ENCODE measurements around the gene BRMS1L. TPM values are rescaled to one million over a fixed set of nuclear protein-coding genes. Genes with fewer than 3 reads are reported as not detected.

BRMS1L gene
- polyA plus RNA-seq, 1 donor from 2014 or later: 30.8 TPM

- TF ChIP-seq EP300 (conservative IDR thresholded peaks at IDR 0.05; ENCODE audit: poor library complexity, severe bottlenecking): no peak
- no peak for TF ChIP-seq TAF1 (IDR thresholded peaks at IDR 0.05; ENCODE audit: low read depth)
- no peak for TF ChIP-seq MXI1 (conservative IDR thresholded peaks at IDR 0.05; ENCODE audit: poor library complexity, severe bottlenecking)
- TF ChIP-seq POLR2AphosphoS5 (IDR thresholded peaks at IDR 0.05): no peak
Observed at GRCh38 chr14:35867280-35867629, 41.1 kb downstream of the BRMS1L start (continued).

GRCh38 chr14:35875296-35875695, 49.2 kb downstream of the BRMS1L start:
- no peak overlapping the region for H2AFZ ChIP-seq (ENCODE audit: low read depth, low read length)
- H3K27ac ChIP-seq (ENCODE audit: low read length): no peak overlapping the region
- H4K20me1 ChIP-seq (ENCODE audit: insufficient read depth): no peaks in the 10 kb centered on the region
- no peak overlapping the region for H3K4me3 ChIP-seq (ENCODE audit: low read length)
- H3F3A ChIP-seq (ENCODE audit: insufficient read depth, low read length, poor library complexity, severe bottlenecking): no peaks in the 10 kb centered on the region
- H3K4me2 ChIP-seq (ENCODE audit: low read length): no peak overlapping the region
- no peaks in the 10 kb centered on the region for H3K79me2 ChIP-seq (replicated peaks; ENCODE audit: insufficient read depth, low read length)
- no peaks in the 10 kb centered on the region for H3K9me2 ChIP-seq (ENCODE audit: insufficient read depth, low read length)
- no peak overlapping the region for H3K9ac ChIP-seq (ENCODE audit: low read length)
- no peaks in the 10 kb centered on the region for H3K9me3 ChIP-seq (ENCODE audit: low read length)
- no peaks in the 10 kb centered on the region for H3K27me3 ChIP-seq (ENCODE audit: insufficient read depth, low read depth, low read length)
- TF ChIP-seq TAF1 (IDR thresholded peaks at IDR 0.05; ENCODE audit: low read depth) (no peak), MXI1 (conservative IDR thresholded peaks at IDR 0.05; ENCODE audit: poor library complexity, severe bottlenecking) (no peak), REST (IDR thresholded peaks at IDR 0.05; ENCODE audit: borderline replicate concordance) (no peak), EZH2 (IDR thresholded peaks at IDR 0.05; ENCODE audit: borderline replicate concordance, insufficient read depth, low read length, poor library complexity, severe bottlenecking) (no peak), EP300 (conservative IDR thresholded peaks at IDR 0.05; ENCODE audit: poor library complexity, severe bottlenecking) (no peak), RAD21 (conservative IDR thresholded peaks at IDR 0.05) (no peak), POLR2AphosphoS5 (IDR thresholded peaks at IDR 0.05) (no peak), CTCF (IDR thresholded peaks at IDR 0.05; ENCODE audit: poor library complexity, severe bottlenecking) (no peak), SMC3 (conservative IDR thresholded peaks at IDR 0.05; ENCODE audit: poor library complexity) (no peak)
- no peaks in the 10 kb centered on the region for H3K36me3 ChIP-seq (ENCODE audit: insufficient read depth, low read length)

GRCh38 chr14:35877276-35877675, 51.1 kb downstream of the BRMS1L start:
- no peak overlapping the region for H3K4me2 ChIP-seq (ENCODE audit: low read length)
- H3K4me3 ChIP-seq (ENCODE audit: low read length): no peak overlapping the region
- H3K79me2 ChIP-seq (replicated peaks; ENCODE audit: insufficient read depth, low read length): no peaks in the 10 kb centered on the region
- no peak overlapping the region for H3K9ac ChIP-seq (ENCODE audit: low read length)
- TF ChIP-seq EZH2 (IDR thresholded peaks at IDR 0.05; ENCODE audit: borderline replicate concordance, insufficient read depth, low read length, poor library complexity, severe bottlenecking) (no peak), POLR2AphosphoS5 (IDR thresholded peaks at IDR 0.05) (no peak), SMC3 (conservative IDR thresholded peaks at IDR 0.05; ENCODE audit: poor library complexity) (no peak), CTCF (IDR thresholded peaks at IDR 0.05; ENCODE audit: poor library complexity, severe bottlenecking) (no peak), TAF1 (IDR thresholded peaks at IDR 0.05; ENCODE audit: low read depth) (no peak), EP300 (conservative IDR thresholded peaks at IDR 0.05; ENCODE audit: poor library complexity, severe bottlenecking) (no peak)
- H2AFZ ChIP-seq (ENCODE audit: low read depth, low read length): no peak overlapping the region
- H3F3A ChIP-seq (ENCODE audit: insufficient read depth, low read length, poor library complexity, severe bottlenecking): no peaks in the 10 kb centered on the region
- H4K20me1 ChIP-seq (ENCODE audit: insufficient read depth): no peaks in the 10 kb centered on the region
- no peaks in the 10 kb centered on the region for H3K9me3 ChIP-seq (ENCODE audit: low read length)
- H3K9me2 ChIP-seq (ENCODE audit: insufficient read depth, low read length): no peaks in the 10 kb centered on the region
- no peaks in the 10 kb centered on the region for H3K27me3 ChIP-seq (ENCODE audit: insufficient read depth, low read depth, low read length)
- no peak overlapping the region for H3K27ac ChIP-seq (ENCODE audit: low read length)
- H3K36me3 ChIP-seq (ENCODE audit: insufficient read depth, low read length): no peaks in the 10 kb centered on the region

All from neural cell (in vitro differentiated cells).